ENCODE data around the gene CLEC3B.

Gene CLEC3B

DNA sequence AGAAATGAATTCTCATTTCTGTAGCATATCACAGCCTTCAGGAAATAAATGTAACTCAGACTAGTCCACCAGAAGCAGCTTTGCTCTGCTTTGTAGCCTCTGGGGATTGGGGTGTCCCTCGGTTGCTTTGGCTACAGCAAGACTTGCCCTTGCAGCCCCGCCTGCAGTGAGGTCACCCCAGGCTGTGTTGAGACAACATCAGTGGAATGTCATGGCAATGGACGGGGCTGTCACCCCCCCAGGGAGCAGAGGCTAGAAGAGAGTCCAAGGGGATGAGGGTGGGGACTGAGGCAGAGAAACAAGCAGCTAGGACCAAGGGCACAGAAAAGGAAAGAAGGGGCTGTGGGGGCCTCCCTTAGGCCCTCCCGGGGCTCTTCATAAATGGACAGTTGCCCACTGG lies 854 bp downstream of the CLEC3B start:
- TF ChIP-seq ZNF660 (tag by site-specific recombination; IDR thresholded peaks at IDR 0.05), result no peak
- TF ChIP-seq GLIS1 (tag by site-specific recombination; IDR thresholded peaks at IDR 0.05), result no peak
- TF ChIP-seq ZNF530 (tag by site-specific recombination; IDR thresholded peaks at IDR 0.05; ENCODE audit: low read depth), result no peak
- TF ChIP-seq TRIM28 (IDR thresholded peaks at IDR 0.05; ENCODE audit: borderline replicate concordance, low read length), result no peak
- TF ChIP-seq ZNF843 (tag by site-specific recombination; IDR thresholded peaks at IDR 0.05), result no peak
- TF ChIP-seq, protein P1, sequence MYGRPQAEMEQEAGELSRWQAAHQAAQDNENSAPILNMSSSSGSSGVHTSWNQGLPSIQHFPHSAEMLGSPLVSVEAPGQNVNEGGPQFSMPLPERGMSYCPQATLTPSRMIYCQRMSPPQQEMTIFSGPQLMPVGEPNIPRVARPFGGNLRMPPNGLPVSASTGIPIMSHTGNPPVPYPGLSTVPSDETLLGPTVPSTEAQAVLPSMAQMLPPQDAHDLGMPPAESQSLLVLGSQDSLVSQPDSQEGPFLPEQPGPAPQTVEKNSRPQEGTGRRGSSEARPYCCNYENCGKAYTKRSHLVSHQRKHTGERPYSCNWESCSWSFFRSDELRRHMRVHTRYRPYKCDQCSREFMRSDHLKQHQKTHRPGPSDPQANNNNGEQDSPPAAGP (tag by site-specific recombination; IDR thresholded peaks at IDR 0.05), result 0 out of 2 replicates have a peak, but pooled peaks have one; percentile 23
- Histone ChIP-seq H3K4me1 (ENCODE audit: control insufficient read depth, insufficient read depth, low read length) (0 out of 2 replicates have a peak, but pooled peaks cover 2% of the 10 kb centered on the region), H3K4me3 (ENCODE audit: low read depth, low read length) (no peak overlapping the region), H3K9me3 (ENCODE audit: control insufficient read depth, insufficient read depth, low read depth, low read length) (no peaks in the 10 kb centered on the region), H3K36me3 (ENCODE audit: control insufficient read depth in 2 of 2, insufficient read depth in 1 of 2, low read length in 2 of 2) (no peaks in the 10 kb centered on the region), H3K27ac (ENCODE audit: extremely low read depth, low read depth, low read length) (no peak overlapping the region)
- POLR2A ChIA-PET, result no interaction called here
- CTCF ChIA-PET, result no interaction called here

DNA sequence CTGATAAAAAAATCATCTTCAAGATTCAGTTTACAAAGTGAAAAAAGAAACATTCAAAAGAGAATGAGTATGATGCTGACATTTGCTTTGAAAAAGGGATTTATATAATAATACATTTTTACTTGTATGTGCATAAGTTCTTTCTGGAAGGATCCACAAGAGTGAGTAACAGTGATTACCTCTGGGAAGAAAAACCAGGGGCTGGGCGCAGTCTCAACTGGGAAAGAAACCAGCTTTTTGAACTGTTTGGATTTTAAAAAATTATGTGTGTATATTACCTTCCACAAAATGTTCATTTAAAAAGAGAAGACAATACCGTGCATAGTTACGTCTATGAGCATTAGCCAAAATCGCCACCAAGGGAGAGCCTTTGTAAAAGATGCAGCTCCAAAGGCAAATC lies 1.3 kb downstream of the CLEC3B start:
- ChIA-PET CTCF (no interaction called here), POLR2A (no interaction called here)
- no peak overlapping the region for H3K27ac ChIP-seq (ENCODE audit: extremely low read depth, low read depth, low read length)
- TF ChIP-seq, protein P2, sequence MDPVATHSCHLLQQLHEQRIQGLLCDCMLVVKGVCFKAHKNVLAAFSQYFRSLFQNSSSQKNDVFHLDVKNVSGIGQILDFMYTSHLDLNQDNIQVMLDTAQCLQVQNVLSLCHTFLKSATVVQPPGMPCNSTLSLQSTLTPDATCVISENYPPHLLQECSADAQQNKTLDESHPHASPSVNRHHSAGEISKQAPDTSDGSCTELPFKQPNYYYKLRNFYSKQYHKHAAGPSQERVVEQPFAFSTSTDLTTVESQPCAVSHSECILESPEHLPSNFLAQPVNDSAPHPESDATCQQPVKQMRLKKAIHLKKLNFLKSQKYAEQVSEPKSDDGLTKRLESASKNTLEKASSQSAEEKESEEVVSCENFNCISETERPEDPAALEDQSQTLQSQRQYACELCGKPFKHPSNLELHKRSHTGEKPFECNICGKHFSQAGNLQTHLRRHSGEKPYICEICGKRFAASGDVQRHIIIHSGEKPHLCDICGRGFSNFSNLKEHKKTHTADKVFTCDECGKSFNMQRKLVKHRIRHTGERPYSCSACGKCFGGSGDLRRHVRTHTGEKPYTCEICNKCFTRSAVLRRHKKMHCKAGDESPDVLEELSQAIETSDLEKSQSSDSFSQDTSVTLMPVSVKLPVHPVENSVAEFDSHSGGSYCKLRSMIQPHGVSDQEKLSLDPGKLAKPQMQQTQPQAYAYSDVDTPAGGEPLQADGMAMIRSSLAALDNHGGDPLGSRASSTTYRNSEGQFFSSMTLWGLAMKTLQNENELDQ (tag by site-specific recombination; IDR thresholded peaks at IDR 0.05; ENCODE audit: low read depth), result no peak
- TF ChIP-seq, protein P3, sequence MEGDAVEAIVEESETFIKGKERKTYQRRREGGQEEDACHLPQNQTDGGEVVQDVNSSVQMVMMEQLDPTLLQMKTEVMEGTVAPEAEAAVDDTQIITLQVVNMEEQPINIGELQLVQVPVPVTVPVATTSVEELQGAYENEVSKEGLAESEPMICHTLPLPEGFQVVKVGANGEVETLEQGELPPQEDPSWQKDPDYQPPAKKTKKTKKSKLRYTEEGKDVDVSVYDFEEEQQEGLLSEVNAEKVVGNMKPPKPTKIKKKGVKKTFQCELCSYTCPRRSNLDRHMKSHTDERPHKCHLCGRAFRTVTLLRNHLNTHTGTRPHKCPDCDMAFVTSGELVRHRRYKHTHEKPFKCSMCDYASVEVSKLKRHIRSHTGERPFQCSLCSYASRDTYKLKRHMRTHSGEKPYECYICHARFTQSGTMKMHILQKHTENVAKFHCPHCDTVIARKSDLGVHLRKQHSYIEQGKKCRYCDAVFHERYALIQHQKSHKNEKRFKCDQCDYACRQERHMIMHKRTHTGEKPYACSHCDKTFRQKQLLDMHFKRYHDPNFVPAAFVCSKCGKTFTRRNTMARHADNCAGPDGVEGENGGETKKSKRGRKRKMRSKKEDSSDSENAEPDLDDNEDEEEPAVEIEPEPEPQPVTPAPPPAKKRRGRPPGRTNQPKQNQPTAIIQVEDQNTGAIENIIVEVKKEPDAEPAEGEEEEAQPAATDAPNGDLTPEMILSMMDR (tag by site-specific recombination; IDR thresholded peaks at IDR 0.05), result no peak
- TF ChIP-seq ZNF670 (tag by site-specific recombination; IDR thresholded peaks at IDR 0.05; ENCODE audit: low read depth), result no peak
- no peak for TF ChIP-seq SETDB1 (IDR thresholded peaks at IDR 0.05; ENCODE audit: insufficient read length, low read length)
- no peak for TF ChIP-seq GLI4 (tag by site-specific recombination; IDR thresholded peaks at IDR 0.05)
- TF ChIP-seq ZNF341 (tag by site-specific recombination; IDR thresholded peaks at IDR 0.05; ENCODE audit: low read depth), result no peak
- TF ChIP-seq ZNF600 (tag by site-specific recombination; IDR thresholded peaks at IDR 0.05), result no peak
- TF ChIP-seq ZNF274 (IDR thresholded peaks at IDR 0.05; ENCODE audit: low read length), result no peak
- no peak for TF ChIP-seq ZNF274 (tag by site-specific recombination; IDR thresholded peaks at IDR 0.05; ENCODE audit: borderline replicate concordance)
- no peak for TF ChIP-seq ZNF114 (tag by site-specific recombination; IDR thresholded peaks at IDR 0.05)
- TF ChIP-seq ZNF16 (tag by site-specific recombination; IDR thresholded peaks at IDR 0.05; ENCODE audit: low read depth), result no peak
- no peak for TF ChIP-seq ZNF510 (tag by site-specific recombination; IDR thresholded peaks at IDR 0.05; ENCODE audit: insufficient replicate concordance)
- TF ChIP-seq ZNF596 (tag by site-specific recombination; IDR thresholded peaks at IDR 0.05), result no peak
- TF ChIP-seq ZNF776 (tag by site-specific recombination; IDR thresholded peaks at IDR 0.05; ENCODE audit: borderline replicate concordance), result no peak
- TF ChIP-seq SP2 (tag by site-specific recombination; IDR thresholded peaks at IDR 0.05), result no peak
- no peak for TF ChIP-seq ZNF701 (tag by site-specific recombination; IDR thresholded peaks at IDR 0.05)
- TF ChIP-seq IKZF3 (tag by site-specific recombination; IDR thresholded peaks at IDR 0.05), result no peak
- TF ChIP-seq KLF1 (tag by site-specific recombination; IDR thresholded peaks at IDR 0.05), result no peak
- no peak for TF ChIP-seq ZBTB17 (tag by site-specific recombination; IDR thresholded peaks at IDR 0.05)
- H3K4me3 ChIP-seq (ENCODE audit: low read depth, low read length), result no peak overlapping the region
- H3K4me1 ChIP-seq (ENCODE audit: control insufficient read depth, insufficient read depth, low read length), result 0 out of 2 replicates have a peak, but pooled peaks cover 2% of the 10 kb centered on the region
- no peaks in the 10 kb centered on the region for H3K9me3 ChIP-seq (ENCODE audit: control insufficient read depth, insufficient read depth, low read depth, low read length)
- H3K36me3 ChIP-seq (ENCODE audit: control insufficient read depth in 2 of 2, insufficient read depth in 1 of 2, low read length in 2 of 2), result no peaks in the 10 kb centered on the region
